ENCODE data around the gene GGA1.
A peak's percentile ranks its signal among the peaks of the same experiment; 100 is the strongest.

Gene GGA1

GRCh38 chr22:37608477-37609239 is at the start of gene GGA1:
Gene GGA1 (plus strand): TSS chr22:37608834. CDS start chr22:37608861, 27 bp downstream.
- peak within 1 kb of the TSS; percentile 87 to 94 for H3K9ac ChIP-seq (ENCODE audit: low read length in 2 of 2)
- peak within 1 kb of the TSS; percentile 96 for H3K27ac ChIP-seq (ENCODE audit: low read length)
- H3K4me1 ChIP-seq (ENCODE audit: control insufficient read depth, insufficient read depth, low read length): peaks cover 35% of the 10 kb centered on the region
- H3K27me3 ChIP-seq (ENCODE audit: control insufficient read depth in 1 of 2, insufficient read depth in 2 of 2, low read length in 2 of 2): peaks cover 0 to 6% of the 10 kb centered on the region in 2 donors
- H3K9me3 ChIP-seq (ENCODE audit: control insufficient read depth in 2 of 2, low read length in 2 of 2): no peaks in the 10 kb centered on the region
- peak within 1 kb of the TSS; percentile 81 to 90 for H3K4me3 ChIP-seq (ENCODE audit: low read length in 2 of 2)
- peaks cover 0 to 2% of the 10 kb centered on the region in 2 donors for H3K36me3 ChIP-seq (ENCODE audit: control insufficient read depth in 2 of 2, insufficient read depth in 2 of 2, low read length in 2 of 2)

- Histone ChIP-seq H3K4me3 (ENCODE audit: low read length in 2 of 2) (peak overlapping the region in 1 of 2 donors; percentile 82), H3K4me1 (ENCODE audit: control insufficient read depth, insufficient read depth, low read length) (peaks cover 45% of the 10 kb centered on the region), H3K27me3 (ENCODE audit: control insufficient read depth in 1 of 2, insufficient read depth in 2 of 2, low read length in 2 of 2) (peaks cover 0 to 9% of the 10 kb centered on the region in 2 donors), H3K9ac (ENCODE audit: low read length in 2 of 2) (peak overlapping the region; percentile 76 to 84), H3K9me3 (ENCODE audit: control insufficient read depth in 2 of 2, low read length in 2 of 2) (no peaks in the 10 kb centered on the region), H3K36me3 (ENCODE audit: control insufficient read depth in 2 of 2, insufficient read depth in 2 of 2, low read length in 2 of 2) (no peaks in the 10 kb centered on the region), H3K27ac (ENCODE audit: low read length) (peak overlapping the region; percentile 76)
Measured at GRCh38 chr22:37559521-37559900, 49.1 kb upstream of the GGA1 start.

GRCh38 chr22:37559901-37560607 is 48.6 kb upstream of the GGA1 start, which contains the start of gene CDC42EP1:
Gene CDC42EP1 (plus strand): TSS chr22:37560480. CDS start chr22:37566350, 5,870 bp downstream.
- peaks cover 0 to 9% of the 10 kb centered on the region in 2 donors for H3K27me3 ChIP-seq (ENCODE audit: control insufficient read depth in 1 of 2, insufficient read depth in 2 of 2, low read length in 2 of 2)
- H3K27ac ChIP-seq (ENCODE audit: low read length): peak within 1 kb of the TSS; percentile 81
- H3K36me3 ChIP-seq (ENCODE audit: control insufficient read depth in 2 of 2, insufficient read depth in 2 of 2, low read length in 2 of 2): no peaks in the 10 kb centered on the region
- peak within 1 kb of the TSS; percentile 82 to 83 for H3K4me3 ChIP-seq (ENCODE audit: low read length in 2 of 2)
- no peaks in the 10 kb centered on the region for H3K9me3 ChIP-seq (ENCODE audit: control insufficient read depth in 2 of 2, low read length in 2 of 2)
- peak within 1 kb of the TSS; percentile 84 to 87 for H3K9ac ChIP-seq (ENCODE audit: low read length in 2 of 2)
- peaks cover 50% of the 10 kb centered on the region for H3K4me1 ChIP-seq (ENCODE audit: control insufficient read depth, insufficient read depth, low read length)

GRCh38 chr22:37560608-37561211 is 47.9 kb upstream of the GGA1 start:
- peaks cover 57% of the 10 kb centered on the region for H3K4me1 ChIP-seq (ENCODE audit: control insufficient read depth, insufficient read depth, low read length)
- H3K4me3 ChIP-seq (ENCODE audit: low read length in 2 of 2): peak overlapping the region; percentile 82 to 83
- peak overlapping the region; percentile 81 for H3K27ac ChIP-seq (ENCODE audit: low read length)
- H3K9ac ChIP-seq (ENCODE audit: low read length in 2 of 2): peak overlapping the region; percentile 82 to 87
- no peaks in the 10 kb centered on the region for H3K36me3 ChIP-seq (ENCODE audit: control insufficient read depth in 2 of 2, insufficient read depth in 2 of 2, low read length in 2 of 2)
- no peaks in the 10 kb centered on the region for H3K9me3 ChIP-seq (ENCODE audit: control insufficient read depth in 2 of 2, low read length in 2 of 2)
- H3K27me3 ChIP-seq (ENCODE audit: control insufficient read depth in 1 of 2, insufficient read depth in 2 of 2, low read length in 2 of 2): peaks cover 0 to 9% of the 10 kb centered on the region in 2 donors

GRCh38 chr22:37561212-37562048 is 47.2 kb upstream of the GGA1 start:
- H3K9me3 ChIP-seq (ENCODE audit: control insufficient read depth in 2 of 2, low read length in 2 of 2): no peaks in the 10 kb centered on the region
- peak overlapping the region; percentile 82 to 87 for H3K9ac ChIP-seq (ENCODE audit: low read length in 2 of 2)
- H3K4me1 ChIP-seq (ENCODE audit: control insufficient read depth, insufficient read depth, low read length): peaks cover 63% of the 10 kb centered on the region
- peak overlapping the region; percentile 81 for H3K27ac ChIP-seq (ENCODE audit: low read length)
- H3K27me3 ChIP-seq (ENCODE audit: control insufficient read depth in 1 of 2, insufficient read depth in 2 of 2, low read length in 2 of 2): peaks cover 0 to 9% of the 10 kb centered on the region in 2 donors
- peaks cover 0 to 2% of the 10 kb centered on the region in 2 donors for H3K36me3 ChIP-seq (ENCODE audit: control insufficient read depth in 2 of 2, insufficient read depth in 2 of 2, low read length in 2 of 2)
- peak overlapping the region; percentile 82 to 83 for H3K4me3 ChIP-seq (ENCODE audit: low read length in 2 of 2)

- H3K27ac ChIP-seq (ENCODE audit: low read length): peak overlapping the region; percentile 81
- peaks cover 69% of the 10 kb centered on the region for H3K4me1 ChIP-seq (ENCODE audit: control insufficient read depth, insufficient read depth, low read length)
- peaks cover 0 to 9% of the 10 kb centered on the region in 2 donors for H3K27me3 ChIP-seq (ENCODE audit: control insufficient read depth in 1 of 2, insufficient read depth in 2 of 2, low read length in 2 of 2)
- H3K9ac ChIP-seq (ENCODE audit: low read length in 2 of 2): peak overlapping the region; percentile 21 to 87
- peaks cover 3 to 6% of the 10 kb centered on the region in 2 donors for H3K36me3 ChIP-seq (ENCODE audit: control insufficient read depth in 2 of 2, insufficient read depth in 2 of 2, low read length in 2 of 2)
- peak overlapping the region; percentile 82 to 83 for H3K4me3 ChIP-seq (ENCODE audit: low read length in 2 of 2)
- H3K9me3 ChIP-seq (ENCODE audit: control insufficient read depth in 2 of 2, low read length in 2 of 2): no peaks in the 10 kb centered on the region
Measured at GRCh38 chr22:37562049-37562875, 46.4 kb upstream of the GGA1 start.

GRCh38 chr22:37563153-37564081 is 45.2 kb upstream of the GGA1 start:
- Histone ChIP-seq H3K36me3 (ENCODE audit: control insufficient read depth in 2 of 2, insufficient read depth in 2 of 2, low read length in 2 of 2) (peaks cover 3 to 9% of the 10 kb centered on the region in 2 donors), H3K4me1 (ENCODE audit: control insufficient read depth, insufficient read depth, low read length) (peaks cover 75% of the 10 kb centered on the region), H3K27ac (ENCODE audit: low read length) (peak overlapping the region; percentile 24), H3K9ac (ENCODE audit: low read length in 2 of 2) (no peak overlapping the region), H3K9me3 (ENCODE audit: control insufficient read depth in 2 of 2, low read length in 2 of 2) (no peaks in the 10 kb centered on the region), H3K27me3 (ENCODE audit: control insufficient read depth in 1 of 2, insufficient read depth in 2 of 2, low read length in 2 of 2) (peaks cover 0 to 9% of the 10 kb centered on the region in 2 donors), H3K4me3 (ENCODE audit: low read length in 2 of 2) (peak overlapping the region in 1 of 2 donors; percentile 35)

- Histone ChIP-seq H3K4me1 (ENCODE audit: control insufficient read depth, insufficient read depth, low read length) (peaks cover 75% of the 10 kb centered on the region), H3K9me3 (ENCODE audit: control insufficient read depth in 2 of 2, low read length in 2 of 2) (no peaks in the 10 kb centered on the region), H3K27me3 (ENCODE audit: control insufficient read depth in 1 of 2, insufficient read depth in 2 of 2, low read length in 2 of 2) (peaks cover 0 to 9% of the 10 kb centered on the region in 2 donors), H3K27ac (ENCODE audit: low read length) (peak overlapping the region; percentile 24), H3K4me3 (ENCODE audit: low read length in 2 of 2) (peak overlapping the region in 1 of 2 donors; percentile 35), H3K9ac (ENCODE audit: low read length in 2 of 2) (peak overlapping the region in 1 of 2 donors; percentile 42), H3K36me3 (ENCODE audit: control insufficient read depth in 2 of 2, insufficient read depth in 2 of 2, low read length in 2 of 2) (peaks cover 3 to 9% of the 10 kb centered on the region in 2 donors)
Measured at GRCh38 chr22:37564111-37564711, 44.4 kb upstream of the GGA1 start.

Data from stomach smooth muscle (tissue), 2 donors.